GM19438 (cell line): ENCODE measurements around the gene DCLK1.

ENCODE experiments used
- ATAC-seq: cut with Tn5 transposase; IDR thresholded peaks from one replicate; pipeline ENCODE4 v1.9.1; 2021; ENCODE audit warnings: low read depth; ENCODE audit not compliant: unreplicated experiment

The DCLK1 gene

GRCh38 chr13:35839806-35840205 is 291.4 kb downstream of the DCLK1 start:
- ATAC-seq = no peak

GRCh38 chr13:35838356-35838755 is 292.8 kb downstream of the DCLK1 start:
- ATAC-seq = no peak

- ATAC-seq = no peak
Measured at GRCh38 chr13:35836446-35836845, 294.7 kb downstream of the DCLK1 start.

- no peak for ATAC-seq
Measured at GRCh38 chr13:35835989-35836388, 295.2 kb downstream of the DCLK1 start.

- ATAC-seq = no peak
Measured at GRCh38 chr13:35833608-35834275, 297.4 kb downstream of the DCLK1 start.

GRCh38 chr13:35833031-35833430 is 298.2 kb downstream of the DCLK1 start:
- ATAC-seq = no peak

GRCh38 chr13:35832551-35832950 is 298.6 kb downstream of the DCLK1 start:
- no peak for ATAC-seq

- no peak for ATAC-seq
Measured at GRCh38 chr13:35830850-35831450, 300.2 kb downstream of the DCLK1 start.

GRCh38 chr13:35826626-35827254 is 304.4 kb downstream of the DCLK1 start:
- no peak for ATAC-seq

GRCh38 chr13:35824825-35825224 is 306.4 kb downstream of the DCLK1 start:
- ATAC-seq = no peak

GRCh38 chr13:35824395-35824794 is 306.8 kb downstream of the DCLK1 start:
- no peak for ATAC-seq

GRCh38 chr13:35822666-35823065 is 308.5 kb downstream of the DCLK1 start:
- ATAC-seq = no peak

GRCh38 chr13:35818633-35819067 is 312.5 kb downstream of the DCLK1 start:
- no peak for ATAC-seq

- no peak for ATAC-seq
Measured at GRCh38 chr13:35817642-35818607, 313.3 kb downstream of the DCLK1 start.

GRCh38 chr13:35814605-35815011 is 316.6 kb downstream of the DCLK1 start:
- no peak for ATAC-seq

- ATAC-seq = no peak
Measured at GRCh38 chr13:35812736-35813135, 318.4 kb downstream of the DCLK1 start.

GRCh38 chr13:35810321-35810720 is 320.9 kb downstream of the DCLK1 start:
- ATAC-seq = no peak

- no peak for ATAC-seq
Measured at GRCh38 chr13:35808846-35809245, 322.3 kb downstream of the DCLK1 start.

GRCh38 chr13:35804901-35805300 is 326.3 kb downstream of the DCLK1 start:
- ATAC-seq = no peak

- no peak for ATAC-seq
Measured at GRCh38 chr13:35797991-35798390, 333.2 kb downstream of the DCLK1 start.

- no peak for ATAC-seq
Measured at GRCh38 chr13:35797244-35797643, 333.9 kb downstream of the DCLK1 start.
